WTC11 (cell line): ENCODE data around the gene SRRM3. TPM values are rescaled to one million over a fixed set of nuclear protein-coding genes. Genes with fewer than 3 reads are reported as not detected.

Experiments
- CBFB ChIP-seq: sonication (generic); formaldehyde crosslinking; IDR thresholded peaks from 2 replicates; pipeline ENCODE4 v1.8.1; 2022; ENCODE audit warnings: mild to moderate bottlenecking, low read depth, missing genetic modification reagents
- ELF4 ChIP-seq: sonication (generic); formaldehyde crosslinking; IDR thresholded peaks from 2 replicates; pipeline ENCODE4 v1.8.1; 2022; ENCODE audit warnings: low read depth, mild to moderate bottlenecking, moderate library complexity, missing genetic modification reagents
- EMX1 ChIP-seq: fragments of 250-450 bp; sonication (Bioruptor Pico); IDR thresholded peaks from 2 replicates; pipeline ENCODE4 v1.8.0; 2021; ENCODE audit warnings: mild to moderate bottlenecking
- FOXK1 ChIP-seq: sonication (generic); formaldehyde crosslinking; IDR thresholded peaks from 2 replicates; pipeline ENCODE4 v1.8.0; 2022; ENCODE audit warnings: mild to moderate bottlenecking, moderate library complexity, missing genetic modification reagents
- GRHL2 ChIP-seq: fragments of 250-450 bp; sonication (Bioruptor Pico); IDR thresholded peaks from 2 replicates; pipeline ENCODE4 v1.8.0; 2022; ENCODE audit warnings: mild to moderate bottlenecking, moderate library complexity; ENCODE audit not compliant: insufficient replicate concordance, severe bottlenecking
- HMGA2 ChIP-seq: fragments of 250-450 bp; sonication (Bioruptor Pico); IDR thresholded peaks from 2 replicates; pipeline ENCODE4 v1.4.0; 2021; ENCODE audit warnings: mild to moderate bottlenecking, moderate library complexity
- JAZF1 ChIP-seq: fragments of 250-450 bp; sonication (Bioruptor Pico); IDR thresholded peaks from 2 replicates; pipeline ENCODE4 v1.9.0; 2021; ENCODE audit warnings: moderate library complexity, mild to moderate bottlenecking, inconsistent platforms
- JUN ChIP-seq: sonication (generic); formaldehyde crosslinking; IDR thresholded peaks from 2 replicates; pipeline ENCODE4 v1.8.0; 2023; ENCODE audit warnings: mild to moderate bottlenecking, missing genetic modification reagents
- NFATC4 ChIP-seq: fragments of 250-450 bp; sonication (Bioruptor Pico); IDR thresholded peaks from 2 replicates; pipeline ENCODE4 v1.9.0; 2021; ENCODE audit warnings: mild to moderate bottlenecking
- NR3C1 ChIP-seq: sonication (generic); formaldehyde crosslinking; conservative IDR thresholded peaks from 2 replicates; pipeline ENCODE4 v1.8.1; 2023; ENCODE audit warnings: low read depth, mild to moderate bottlenecking, missing genetic modification reagents
- OVOL2 ChIP-seq: fragments of 250-450 bp; sonication (Bioruptor Pico); IDR thresholded peaks from 2 replicates; pipeline ENCODE4 v1.9.0; 2021; ENCODE audit warnings: mild to moderate bottlenecking, borderline replicate concordance
- PRRX2 ChIP-seq: fragments of 250-450 bp; sonication (Bioruptor Pico); IDR thresholded peaks from 2 replicates; pipeline ENCODE4 v1.8.0; 2021; ENCODE audit warnings: mild to moderate bottlenecking
- SOX15 ChIP-seq: fragments of 250-450 bp; sonication (Bioruptor Pico); IDR thresholded peaks from 2 replicates; pipeline ENCODE4 v1.9.0; 2021; ENCODE audit warnings: mild to moderate bottlenecking
- SP1 ChIP-seq: sonication (generic); formaldehyde crosslinking; conservative IDR thresholded peaks from 2 replicates; pipeline ENCODE4 v1.8.1; 2022; ENCODE audit warnings: missing genetic modification reagents
- TEAD4 ChIP-seq: sonication (generic); formaldehyde crosslinking; IDR thresholded peaks from 2 replicates; pipeline ENCODE4 v1.8.0; 2022; ENCODE audit warnings: mild to moderate bottlenecking, missing genetic modification reagents
- ZNF219 ChIP-seq: sonication (generic); formaldehyde crosslinking; IDR thresholded peaks from 2 replicates; pipeline ENCODE4 v1.8.0; 2023; ENCODE audit warnings: missing genetic modification reagents, mild to moderate bottlenecking, borderline replicate concordance
- ZNF263 ChIP-seq: sonication (generic); formaldehyde crosslinking; IDR thresholded peaks from 2 replicates; pipeline ENCODE4 v1.8.1; 2022; ENCODE audit warnings: low read depth, mild to moderate bottlenecking, moderate library complexity, missing genetic modification reagents
- ZNF416 ChIP-seq: fragments of 250-450 bp; sonication (Bioruptor Pico); IDR thresholded peaks from 2 replicates; pipeline ENCODE4 v1.9.0; 2021; ENCODE audit warnings: mild to moderate bottlenecking, inconsistent platforms
- total RNA-seq: library from RNA; stranded (reverse); gene quantifications from 3 replicates; pipeline ENCODE4 v1.2.3, GENCODE V29; 2021
- TF ChIP-seq, protein P1 (sequence below): sonication (generic); formaldehyde crosslinking; IDR thresholded peaks from 2 replicates; pipeline ENCODE4 v1.8.1; 2022; ENCODE audit warnings: mild to moderate bottlenecking, missing genetic modification reagents, moderate library complexity, borderline replicate concordance
- TF ChIP-seq, protein P2 (sequence below): fragments of 250-450 bp; sonication (Bioruptor Pico); IDR thresholded peaks from 2 replicates; pipeline ENCODE4 v1.8.0; 2021; ENCODE audit warnings: mild to moderate bottlenecking
- TF ChIP-seq, protein P3 (sequence below): sonication (generic); formaldehyde crosslinking; IDR thresholded peaks from 2 replicates; pipeline ENCODE4 v1.8.0; 2023; ENCODE audit warnings: mild to moderate bottlenecking, missing genetic modification reagents
- TF ChIP-seq, protein P4 (sequence below): fragments of 250-450 bp; sonication (Bioruptor Pico); IDR thresholded peaks from 2 replicates; pipeline ENCODE4 v1.9.0; 2021; ENCODE audit warnings: mild to moderate bottlenecking
- TF ChIP-seq, protein P5 (sequence below): fragments of 250-450 bp; sonication (Bioruptor Pico); IDR thresholded peaks from 2 replicates; pipeline ENCODE4 v1.9.0; 2021; ENCODE audit warnings: moderate library complexity, mild to moderate bottlenecking, inconsistent platforms, borderline replicate concordance
- TF ChIP-seq, protein P6 (sequence below): fragments of 250-450 bp; sonication (Bioruptor Pico); conservative IDR thresholded peaks from 2 replicates; pipeline ENCODE4 v1.9.0; 2021; ENCODE audit warnings: mild to moderate bottlenecking
- TF ChIP-seq, protein P7 (sequence below): sonication (generic); formaldehyde crosslinking; IDR thresholded peaks from 2 replicates; pipeline ENCODE4 v1.8.0; 2022; ENCODE audit warnings: mild to moderate bottlenecking, missing genetic modification reagents
- TF ChIP-seq, protein P8 (sequence below): fragments of 200-600 bp; IDR thresholded peaks from 2 replicates; pipeline ENCODE4 v1.8.0; 2022; ENCODE audit warnings: antibody characterized with exemption
- TF ChIP-seq, protein P9 (sequence below): sonication (generic); formaldehyde crosslinking; IDR thresholded peaks from 2 replicates; pipeline ENCODE4 v1.8.1; 2023; ENCODE audit warnings: mild to moderate bottlenecking, moderate library complexity, missing genetic modification reagents

The SRRM3 gene
- total RNA-seq, 1 experiment from 2014 or later, result 17.7 TPM

DNA sequence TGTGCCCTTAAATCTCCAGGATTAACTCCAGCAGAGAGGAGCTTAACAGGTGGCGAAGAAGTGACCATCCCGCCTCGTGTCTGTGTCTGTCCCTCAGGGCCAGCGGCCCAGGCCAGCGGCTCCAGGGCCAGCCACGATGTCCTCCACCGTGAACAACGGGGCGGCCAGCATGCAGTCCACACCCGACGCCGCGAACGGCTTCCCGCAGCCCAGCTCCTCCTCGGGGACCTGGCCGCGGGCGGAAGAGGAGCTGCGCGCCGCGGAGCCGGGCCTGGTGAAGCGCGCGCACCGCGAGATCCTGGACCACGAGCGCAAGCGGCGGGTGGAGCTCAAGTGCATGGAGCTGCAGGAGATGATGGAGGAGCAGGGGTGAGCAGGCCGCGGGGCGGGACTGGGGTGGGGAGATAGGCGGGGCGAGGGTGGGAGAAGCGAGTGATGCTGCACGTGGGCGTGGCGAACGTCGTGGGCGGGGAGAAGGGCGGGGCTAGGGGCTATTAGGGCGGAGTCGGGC lies 33.3 kb downstream of the SRRM3 start (continued):
- TF ChIP-seq HMGA2, result no peak
- TF ChIP-seq GRHL2 (CRISPR knock-in tag), result no peak
- TF ChIP-seq, protein P1, sequence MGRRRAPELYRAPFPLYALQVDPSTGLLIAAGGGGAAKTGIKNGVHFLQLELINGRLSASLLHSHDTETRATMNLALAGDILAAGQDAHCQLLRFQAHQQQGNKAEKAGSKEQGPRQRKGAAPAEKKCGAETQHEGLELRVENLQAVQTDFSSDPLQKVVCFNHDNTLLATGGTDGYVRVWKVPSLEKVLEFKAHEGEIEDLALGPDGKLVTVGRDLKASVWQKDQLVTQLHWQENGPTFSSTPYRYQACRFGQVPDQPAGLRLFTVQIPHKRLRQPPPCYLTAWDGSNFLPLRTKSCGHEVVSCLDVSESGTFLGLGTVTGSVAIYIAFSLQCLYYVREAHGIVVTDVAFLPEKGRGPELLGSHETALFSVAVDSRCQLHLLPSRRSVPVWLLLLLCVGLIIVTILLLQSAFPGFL (CRISPR knock-in tag), result no peak
- TF ChIP-seq FOXK1 (CRISPR knock-in tag), result peak; percentile 64; the same call in 1 of the 2 replicates
- TF ChIP-seq, protein P2, sequence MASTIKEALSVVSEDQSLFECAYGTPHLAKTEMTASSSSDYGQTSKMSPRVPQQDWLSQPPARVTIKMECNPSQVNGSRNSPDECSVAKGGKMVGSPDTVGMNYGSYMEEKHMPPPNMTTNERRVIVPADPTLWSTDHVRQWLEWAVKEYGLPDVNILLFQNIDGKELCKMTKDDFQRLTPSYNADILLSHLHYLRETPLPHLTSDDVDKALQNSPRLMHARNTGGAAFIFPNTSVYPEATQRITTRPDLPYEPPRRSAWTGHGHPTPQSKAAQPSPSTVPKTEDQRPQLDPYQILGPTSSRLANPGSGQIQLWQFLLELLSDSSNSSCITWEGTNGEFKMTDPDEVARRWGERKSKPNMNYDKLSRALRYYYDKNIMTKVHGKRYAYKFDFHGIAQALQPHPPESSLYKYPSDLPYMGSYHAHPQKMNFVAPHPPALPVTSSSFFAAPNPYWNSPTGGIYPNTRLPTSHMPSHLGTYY, result no peak
- TF ChIP-seq, protein P3, sequence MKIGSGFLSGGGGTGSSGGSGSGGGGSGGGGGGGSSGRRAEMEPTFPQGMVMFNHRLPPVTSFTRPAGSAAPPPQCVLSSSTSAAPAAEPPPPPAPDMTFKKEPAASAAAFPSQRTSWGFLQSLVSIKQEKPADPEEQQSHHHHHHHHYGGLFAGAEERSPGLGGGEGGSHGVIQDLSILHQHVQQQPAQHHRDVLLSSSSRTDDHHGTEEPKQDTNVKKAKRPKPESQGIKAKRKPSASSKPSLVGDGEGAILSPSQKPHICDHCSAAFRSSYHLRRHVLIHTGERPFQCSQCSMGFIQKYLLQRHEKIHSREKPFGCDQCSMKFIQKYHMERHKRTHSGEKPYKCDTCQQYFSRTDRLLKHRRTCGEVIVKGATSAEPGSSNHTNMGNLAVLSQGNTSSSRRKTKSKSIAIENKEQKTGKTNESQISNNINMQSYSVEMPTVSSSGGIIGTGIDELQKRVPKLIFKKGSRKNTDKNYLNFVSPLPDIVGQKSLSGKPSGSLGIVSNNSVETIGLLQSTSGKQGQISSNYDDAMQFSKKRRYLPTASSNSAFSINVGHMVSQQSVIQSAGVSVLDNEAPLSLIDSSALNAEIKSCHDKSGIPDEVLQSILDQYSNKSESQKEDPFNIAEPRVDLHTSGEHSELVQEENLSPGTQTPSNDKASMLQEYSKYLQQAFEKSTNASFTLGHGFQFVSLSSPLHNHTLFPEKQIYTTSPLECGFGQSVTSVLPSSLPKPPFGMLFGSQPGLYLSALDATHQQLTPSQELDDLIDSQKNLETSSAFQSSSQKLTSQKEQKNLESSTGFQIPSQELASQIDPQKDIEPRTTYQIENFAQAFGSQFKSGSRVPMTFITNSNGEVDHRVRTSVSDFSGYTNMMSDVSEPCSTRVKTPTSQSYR, result no peak
- no peak for TF ChIP-seq ZNF219 (CRISPR knock-in tag)
- TF ChIP-seq, protein P4, sequence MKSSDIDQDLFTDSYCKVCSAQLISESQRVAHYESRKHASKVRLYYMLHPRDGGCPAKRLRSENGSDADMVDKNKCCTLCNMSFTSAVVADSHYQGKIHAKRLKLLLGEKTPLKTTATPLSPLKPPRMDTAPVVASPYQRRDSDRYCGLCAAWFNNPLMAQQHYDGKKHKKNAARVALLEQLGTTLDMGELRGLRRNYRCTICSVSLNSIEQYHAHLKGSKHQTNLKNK (CRISPR knock-in tag), result no peak
- TF ChIP-seq, protein P5, sequence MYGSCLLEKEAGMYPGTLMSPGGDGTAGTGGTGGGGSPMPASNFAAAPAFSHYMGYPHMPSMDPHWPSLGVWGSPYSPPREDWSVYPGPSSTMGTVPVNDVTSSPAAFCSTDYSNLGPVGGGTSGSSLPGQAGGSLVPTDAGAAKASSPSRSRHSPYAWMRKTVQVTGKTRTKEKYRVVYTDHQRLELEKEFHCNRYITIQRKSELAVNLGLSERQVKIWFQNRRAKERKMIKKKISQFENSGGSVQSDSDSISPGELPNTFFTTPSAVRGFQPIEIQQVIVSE (CRISPR knock-in tag), result no peak
- TF ChIP-seq OVOL2, result no peak
- TF ChIP-seq, protein P6, sequence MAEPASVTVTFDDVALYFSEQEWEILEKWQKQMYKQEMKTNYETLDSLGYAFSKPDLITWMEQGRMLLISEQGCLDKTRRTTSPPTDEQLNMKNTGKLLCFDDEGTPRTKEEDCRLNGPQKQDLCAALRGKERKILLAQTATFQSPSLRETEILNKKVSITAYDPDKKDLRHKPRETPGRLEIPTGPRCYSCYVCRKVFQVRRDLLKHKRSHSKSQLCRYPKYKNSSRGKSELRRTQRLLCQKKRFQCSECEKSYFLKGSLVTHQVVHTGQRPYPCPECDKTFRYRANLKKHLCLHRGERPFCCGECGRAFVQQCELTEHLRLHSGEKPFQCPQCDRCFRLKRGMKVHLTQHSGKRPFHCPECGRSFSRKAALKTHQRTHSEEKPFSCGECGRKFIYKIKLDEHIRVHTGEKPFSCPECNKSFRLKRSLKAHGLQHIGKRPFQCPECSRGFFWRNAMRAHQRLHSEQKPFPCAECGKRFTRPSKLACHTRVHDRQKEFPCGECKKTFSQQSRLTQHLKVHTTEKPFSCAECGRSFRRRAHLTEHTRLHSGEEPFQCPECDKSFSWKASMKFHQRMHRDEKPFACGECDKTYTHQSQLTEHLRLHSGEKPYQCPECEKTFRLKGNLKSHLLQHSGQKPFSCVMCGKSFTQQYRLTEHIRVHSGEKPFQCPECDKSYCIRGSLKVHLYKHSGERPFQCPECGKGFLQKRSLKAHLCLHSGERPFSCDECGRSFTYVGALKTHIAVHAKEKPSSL, result no peak
- no peak for TF ChIP-seq JUN (CRISPR knock-in tag)
- TF ChIP-seq EMX1 (CRISPR knock-in tag), result no peak
- TF ChIP-seq PRRX2 (CRISPR knock-in tag), result no peak
- TF ChIP-seq, protein P7, sequence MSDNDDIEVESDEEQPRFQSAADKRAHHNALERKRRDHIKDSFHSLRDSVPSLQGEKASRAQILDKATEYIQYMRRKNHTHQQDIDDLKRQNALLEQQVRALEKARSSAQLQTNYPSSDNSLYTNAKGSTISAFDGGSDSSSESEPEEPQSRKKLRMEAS (CRISPR knock-in tag), result peak; percentile 77
- peak; percentile 72 for TF ChIP-seq SP1 (CRISPR knock-in tag)
- TF ChIP-seq SOX15, result no peak
- TF ChIP-seq ZNF263 (CRISPR knock-in tag), result no peak
- TF ChIP-seq ZNF416, result no peak
- TF ChIP-seq, protein P8, sequence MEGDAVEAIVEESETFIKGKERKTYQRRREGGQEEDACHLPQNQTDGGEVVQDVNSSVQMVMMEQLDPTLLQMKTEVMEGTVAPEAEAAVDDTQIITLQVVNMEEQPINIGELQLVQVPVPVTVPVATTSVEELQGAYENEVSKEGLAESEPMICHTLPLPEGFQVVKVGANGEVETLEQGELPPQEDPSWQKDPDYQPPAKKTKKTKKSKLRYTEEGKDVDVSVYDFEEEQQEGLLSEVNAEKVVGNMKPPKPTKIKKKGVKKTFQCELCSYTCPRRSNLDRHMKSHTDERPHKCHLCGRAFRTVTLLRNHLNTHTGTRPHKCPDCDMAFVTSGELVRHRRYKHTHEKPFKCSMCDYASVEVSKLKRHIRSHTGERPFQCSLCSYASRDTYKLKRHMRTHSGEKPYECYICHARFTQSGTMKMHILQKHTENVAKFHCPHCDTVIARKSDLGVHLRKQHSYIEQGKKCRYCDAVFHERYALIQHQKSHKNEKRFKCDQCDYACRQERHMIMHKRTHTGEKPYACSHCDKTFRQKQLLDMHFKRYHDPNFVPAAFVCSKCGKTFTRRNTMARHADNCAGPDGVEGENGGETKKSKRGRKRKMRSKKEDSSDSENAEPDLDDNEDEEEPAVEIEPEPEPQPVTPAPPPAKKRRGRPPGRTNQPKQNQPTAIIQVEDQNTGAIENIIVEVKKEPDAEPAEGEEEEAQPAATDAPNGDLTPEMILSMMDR, result no peak
- TF ChIP-seq JAZF1 (CRISPR knock-in tag), result no peak
- no peak for TF ChIP-seq NR3C1 (CRISPR knock-in tag)
- no peak for TF ChIP-seq NFATC4
- TF ChIP-seq CBFB (CRISPR knock-in tag), result no peak
- no peak for TF ChIP-seq ELF4 (CRISPR knock-in tag)
- no peak for TF ChIP-seq TEAD4 (CRISPR knock-in tag)
- TF ChIP-seq, protein P9, sequence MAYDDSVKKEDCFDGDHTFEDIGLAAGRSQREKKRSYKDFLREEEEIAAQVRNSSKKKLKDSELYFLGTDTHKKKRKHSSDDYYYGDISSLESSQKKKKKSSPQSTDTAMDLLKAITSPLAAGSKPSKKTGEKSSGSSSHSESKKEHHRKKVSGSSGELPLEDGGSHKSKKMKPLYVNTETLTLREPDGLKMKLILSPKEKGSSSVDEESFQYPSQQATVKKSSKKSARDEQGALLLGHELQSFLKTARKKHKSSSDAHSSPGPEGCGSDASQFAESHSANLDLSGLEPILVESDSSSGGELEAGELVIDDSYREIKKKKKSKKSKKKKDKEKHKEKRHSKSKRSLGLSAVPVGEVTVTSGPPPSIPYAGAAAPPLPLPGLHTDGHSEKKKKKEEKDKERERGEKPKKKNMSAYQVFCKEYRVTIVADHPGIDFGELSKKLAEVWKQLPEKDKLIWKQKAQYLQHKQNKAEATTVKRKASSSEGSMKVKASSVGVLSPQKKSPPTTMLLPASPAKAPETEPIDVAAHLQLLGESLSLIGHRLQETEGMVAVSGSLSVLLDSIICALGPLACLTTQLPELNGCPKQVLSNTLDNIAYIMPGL (CRISPR knock-in tag), result no peak
